GM19328 (cell line): ENCODE results near the gene TEX19.
"Not testable (repeated sequence)": the region's sequence is repeated elsewhere in the genome, so short reads cannot be mapped to it uniquely, and the experiment has no call there.

Experiments
- ATAC-seq: cut with Tn5 transposase; IDR thresholded peaks from one replicate; pipeline ENCODE4 v1.9.1; 2021; ENCODE audit warnings: mild to moderate bottlenecking, moderate library complexity; ENCODE audit not compliant: unreplicated experiment

The TEX19 gene

DNA sequence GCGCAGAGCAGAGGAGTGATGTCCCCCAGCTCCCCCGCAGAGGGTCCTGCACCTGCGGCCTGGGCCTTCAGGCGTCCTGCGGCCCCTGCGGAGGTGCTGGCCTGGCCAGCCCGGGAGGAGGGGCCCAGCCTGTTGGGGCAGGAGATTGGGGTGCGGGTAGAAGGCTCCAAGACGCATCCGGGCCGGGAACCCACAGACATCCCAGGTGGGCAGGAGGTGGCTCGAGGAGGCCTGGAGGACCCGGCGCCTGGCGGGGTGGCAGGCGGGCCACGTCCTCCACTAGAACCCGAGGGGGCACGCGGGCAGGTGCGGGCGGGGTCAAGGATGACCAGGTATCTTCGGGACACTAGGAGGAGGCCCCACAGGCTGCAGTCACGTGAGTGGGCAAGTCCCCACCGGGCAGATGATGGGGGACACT is 24.8 kb upstream of the TEX19 start:
- ATAC-seq, result no peak

DNA sequence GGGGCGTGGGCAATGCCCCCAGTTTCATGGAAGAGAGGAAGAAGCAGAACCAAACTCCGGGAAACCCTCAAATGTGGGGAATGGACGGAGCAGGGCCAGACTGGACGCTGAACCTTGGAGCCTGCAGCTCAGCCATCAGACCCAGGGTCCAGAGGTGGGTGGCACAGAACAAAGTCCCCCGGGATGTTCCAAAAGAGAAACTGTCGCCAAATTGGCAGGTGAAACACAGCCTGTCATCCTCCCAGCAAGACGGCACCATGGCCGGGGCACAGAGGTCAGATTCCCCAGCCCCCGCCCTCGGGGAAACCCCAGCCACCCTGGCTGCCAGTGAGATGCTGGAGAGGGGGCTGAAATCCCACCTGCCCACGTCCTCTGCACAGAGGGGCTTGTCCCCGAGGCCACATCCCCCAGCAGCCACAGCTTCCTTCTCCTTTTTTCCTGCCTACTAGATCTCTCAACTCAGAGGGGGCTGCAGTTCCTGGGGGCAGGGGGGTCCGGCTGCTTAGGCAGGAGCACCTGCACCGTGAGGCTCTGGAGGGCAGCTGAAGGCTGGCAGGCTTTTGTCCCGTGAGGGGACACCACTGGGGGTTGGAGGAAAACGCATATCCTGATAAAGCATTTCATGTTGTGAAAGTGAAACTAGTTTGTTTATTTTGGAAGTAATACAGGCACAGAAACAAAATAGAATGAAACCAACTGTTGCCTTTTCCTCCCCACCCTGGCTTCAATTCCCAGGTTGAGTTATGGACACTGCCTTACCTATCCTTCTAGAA is 24.2 kb upstream of the TEX19 start:
- ATAC-seq, result no peak

DNA sequence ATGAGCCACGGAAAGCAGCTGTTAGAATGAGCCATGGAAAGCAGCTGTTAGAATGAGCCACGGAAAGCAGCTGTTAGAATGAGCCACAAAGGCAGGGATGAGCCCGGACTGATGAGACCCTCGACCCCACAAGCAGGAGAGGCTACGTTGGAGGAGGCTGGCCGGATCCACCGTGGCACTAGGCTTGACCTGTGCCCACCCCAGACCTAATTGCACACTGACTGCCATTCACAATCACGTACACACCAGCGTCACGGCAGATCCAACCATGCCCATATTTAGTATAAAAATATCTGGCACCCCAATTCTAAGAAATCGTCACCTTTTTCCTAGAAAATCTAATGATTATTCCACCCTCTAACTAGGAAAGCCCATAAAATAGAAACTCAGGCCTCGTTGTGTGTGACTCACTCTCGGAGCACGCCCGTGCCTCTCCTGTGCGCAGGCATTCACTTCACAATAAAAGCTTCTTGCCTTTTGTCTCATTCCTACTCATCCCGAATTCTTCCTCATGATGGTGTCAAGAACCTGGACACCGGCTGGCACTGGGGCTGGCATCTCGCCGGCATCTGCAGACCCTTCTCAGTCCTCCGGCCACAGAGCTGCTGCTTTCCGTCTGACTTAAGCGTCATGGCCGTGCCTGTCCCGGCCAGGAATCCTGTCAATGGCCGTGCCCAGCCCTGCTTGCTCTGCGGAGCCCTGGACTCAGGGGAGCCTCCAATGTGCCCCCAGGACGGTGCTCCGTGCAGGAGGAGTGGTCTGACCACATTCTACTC is 20.0 kb upstream of the TEX19 start:
- no peak for ATAC-seq

DNA sequence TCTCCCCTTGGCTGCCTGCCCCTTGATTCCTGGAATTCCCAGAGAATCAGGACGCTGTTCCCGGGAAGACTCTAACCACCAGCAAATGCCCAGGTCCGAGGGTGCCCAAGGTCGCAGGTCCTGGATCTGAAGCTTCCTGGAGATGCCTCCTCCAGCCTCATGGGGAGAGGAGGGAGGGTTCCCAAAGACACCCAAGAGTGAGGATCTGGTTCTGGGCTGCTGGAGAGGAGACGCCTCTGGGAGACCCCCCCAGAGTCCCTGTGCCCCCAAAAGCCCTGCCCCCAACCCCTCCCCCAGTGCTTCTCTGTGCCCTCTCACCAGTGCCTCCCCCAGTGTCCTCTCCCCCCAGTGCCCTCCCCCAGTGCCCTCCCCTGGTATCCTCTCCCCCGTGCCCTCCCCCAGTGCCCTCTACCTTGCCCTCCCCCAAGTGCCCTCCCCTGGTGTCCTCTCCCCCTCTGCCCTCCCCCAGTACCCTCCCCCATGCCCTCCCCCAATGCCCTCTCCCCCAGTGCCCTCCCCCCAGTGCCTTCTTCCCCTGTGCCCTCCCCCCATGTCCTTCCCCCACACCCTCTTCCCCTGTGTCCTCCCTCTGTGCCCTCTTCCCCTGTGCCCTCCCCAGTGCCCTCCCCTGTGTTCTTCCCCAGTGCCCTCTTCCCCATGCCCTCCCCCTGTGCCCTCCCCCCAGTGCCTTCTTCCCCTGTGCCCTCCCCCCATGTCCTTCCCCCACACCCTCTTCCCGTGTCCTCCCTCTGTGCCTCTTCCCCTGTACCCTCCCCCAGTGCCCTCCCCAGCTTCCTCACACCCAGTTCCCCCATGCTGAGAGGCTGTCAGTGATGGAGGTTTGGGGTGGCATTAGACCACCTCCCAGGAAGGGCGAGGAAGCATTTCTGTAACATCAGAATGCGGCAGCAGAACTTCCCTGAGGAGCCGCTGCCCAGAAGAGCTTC is 19.1 kb upstream of the TEX19 start:
- no peak for ATAC-seq

DNA sequence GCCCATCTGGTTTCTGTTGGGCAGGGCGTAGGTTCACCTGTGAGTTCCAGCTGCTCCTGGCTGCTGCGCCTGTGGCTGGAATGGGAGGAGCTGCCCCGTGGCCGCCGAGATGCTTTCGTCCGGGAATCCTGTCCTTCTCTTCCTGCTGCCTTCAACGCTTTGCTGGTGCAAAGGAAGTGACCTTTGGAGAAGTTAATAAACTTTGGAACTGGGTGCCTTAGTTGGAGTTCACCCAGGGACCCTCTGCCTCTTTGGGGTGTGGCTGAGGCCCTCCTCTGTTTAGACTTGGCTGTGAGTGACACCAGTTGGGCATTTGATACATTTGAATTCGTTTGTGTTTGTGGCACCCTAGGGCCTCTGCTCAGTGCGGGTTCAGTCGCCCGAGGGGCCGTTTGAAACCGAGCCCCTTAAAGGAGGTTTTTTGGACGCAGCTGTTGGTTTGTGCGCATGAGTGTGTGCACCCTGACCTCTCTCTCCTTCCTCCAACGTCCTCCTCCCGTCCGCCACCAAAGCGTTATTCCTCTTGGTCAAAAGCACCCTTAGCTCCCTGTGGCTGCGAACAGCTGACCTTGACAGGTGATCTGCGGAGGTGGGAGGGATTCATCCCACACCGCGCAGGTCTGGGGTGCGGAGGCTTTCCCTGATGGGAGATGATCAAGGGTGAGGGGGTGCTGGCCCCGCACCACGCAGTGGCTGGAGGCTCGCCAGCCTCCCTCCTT is 16.5 kb upstream of the TEX19 start:
- ATAC-seq, result no peak

DNA sequence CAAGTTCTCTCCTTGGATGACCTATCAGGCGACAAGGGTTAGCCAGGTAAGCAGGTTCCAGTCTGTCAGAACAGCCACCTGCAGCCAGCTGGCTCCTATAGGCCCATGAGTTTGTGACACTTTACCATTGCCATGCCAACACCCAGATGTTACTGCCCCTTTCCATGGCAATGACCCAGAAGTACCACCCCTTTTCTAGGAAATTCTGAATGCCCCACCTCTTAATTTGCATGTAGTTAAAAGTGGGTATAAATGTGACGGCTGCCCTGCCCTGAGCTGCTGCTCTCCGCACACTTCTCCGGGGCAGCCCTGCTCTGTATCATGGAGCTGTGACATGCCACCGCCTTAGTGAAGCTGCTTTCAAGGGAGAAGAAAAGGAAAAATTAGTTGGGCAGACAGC is 15.5 kb upstream of the TEX19 start:
- no peak for ATAC-seq

DNA sequence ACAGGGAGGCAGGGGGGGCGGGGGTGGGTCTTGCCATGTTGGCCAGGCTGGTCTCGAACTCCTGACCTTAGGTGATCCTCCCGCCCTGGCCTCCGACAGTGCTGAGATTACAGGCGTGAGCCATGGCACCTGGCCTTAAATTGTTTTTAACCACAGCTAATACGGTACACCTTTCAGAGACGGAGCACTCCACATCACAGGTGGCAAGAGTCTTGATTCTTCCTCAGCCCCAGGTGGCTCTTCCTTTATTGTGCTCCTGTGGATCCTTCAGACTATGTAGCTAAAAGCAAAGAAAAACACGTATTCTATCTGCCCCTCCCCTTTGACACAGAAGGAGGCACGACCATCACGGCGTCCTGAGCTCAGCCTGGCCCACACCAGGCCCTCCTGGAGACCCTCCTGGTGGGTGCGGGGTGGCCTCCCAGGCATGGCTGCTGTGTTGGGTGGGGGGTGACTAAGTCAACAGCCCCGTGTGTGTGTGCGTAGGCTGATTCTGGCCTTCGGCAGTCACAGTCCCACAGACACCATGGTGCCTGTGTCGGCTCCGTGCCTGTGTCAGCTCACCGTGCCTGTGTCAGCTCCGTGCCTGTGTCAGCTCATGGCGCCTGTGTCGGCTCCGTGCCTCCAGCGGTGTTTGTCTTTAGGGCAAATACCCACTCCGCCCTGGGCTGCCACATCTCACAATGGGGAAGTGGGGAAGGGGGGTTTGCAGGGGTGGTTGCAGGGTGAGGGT is 14.7 kb upstream of the TEX19 start:
- no peak for ATAC-seq

DNA sequence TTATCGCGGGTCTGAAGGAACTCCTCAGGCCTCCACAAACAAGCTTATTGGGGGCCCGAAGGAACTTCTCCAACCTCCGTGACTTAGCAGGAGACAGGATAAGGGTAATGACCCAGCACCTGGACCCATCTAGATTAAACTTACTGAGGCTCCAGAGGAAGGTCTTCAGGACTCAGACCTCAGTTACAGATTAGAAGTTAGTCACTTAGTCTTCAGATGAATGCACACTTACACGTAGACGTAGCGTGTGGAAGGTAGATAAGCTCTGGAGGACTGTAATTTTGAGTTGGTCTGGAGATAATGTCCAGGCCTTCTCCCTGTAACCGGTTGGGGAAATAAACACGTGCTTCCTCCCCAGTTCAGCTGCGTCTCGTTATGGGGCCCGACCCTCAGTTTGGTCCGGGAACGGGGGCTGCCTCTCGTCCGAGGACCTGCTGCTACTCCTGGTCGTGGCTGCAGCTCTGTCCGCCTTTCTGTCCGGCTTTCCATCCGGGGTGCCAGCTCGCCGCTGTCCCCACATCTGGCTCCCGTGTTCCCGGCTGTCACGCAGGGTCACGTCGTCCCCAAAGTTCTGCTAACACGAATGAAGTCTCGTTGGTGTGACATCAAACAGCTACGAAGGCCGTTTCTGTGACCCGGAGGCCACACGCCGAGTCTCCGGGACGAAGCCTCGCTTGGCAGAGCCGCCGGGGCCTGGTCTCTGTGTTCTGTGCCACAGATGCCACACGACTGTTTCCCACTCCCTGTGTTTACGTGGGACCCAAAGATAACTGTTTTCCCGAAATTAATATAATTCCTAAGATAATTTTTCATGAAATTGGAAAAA is 13.7 kb upstream of the TEX19 start:
- ATAC-seq, result no peak

DNA sequence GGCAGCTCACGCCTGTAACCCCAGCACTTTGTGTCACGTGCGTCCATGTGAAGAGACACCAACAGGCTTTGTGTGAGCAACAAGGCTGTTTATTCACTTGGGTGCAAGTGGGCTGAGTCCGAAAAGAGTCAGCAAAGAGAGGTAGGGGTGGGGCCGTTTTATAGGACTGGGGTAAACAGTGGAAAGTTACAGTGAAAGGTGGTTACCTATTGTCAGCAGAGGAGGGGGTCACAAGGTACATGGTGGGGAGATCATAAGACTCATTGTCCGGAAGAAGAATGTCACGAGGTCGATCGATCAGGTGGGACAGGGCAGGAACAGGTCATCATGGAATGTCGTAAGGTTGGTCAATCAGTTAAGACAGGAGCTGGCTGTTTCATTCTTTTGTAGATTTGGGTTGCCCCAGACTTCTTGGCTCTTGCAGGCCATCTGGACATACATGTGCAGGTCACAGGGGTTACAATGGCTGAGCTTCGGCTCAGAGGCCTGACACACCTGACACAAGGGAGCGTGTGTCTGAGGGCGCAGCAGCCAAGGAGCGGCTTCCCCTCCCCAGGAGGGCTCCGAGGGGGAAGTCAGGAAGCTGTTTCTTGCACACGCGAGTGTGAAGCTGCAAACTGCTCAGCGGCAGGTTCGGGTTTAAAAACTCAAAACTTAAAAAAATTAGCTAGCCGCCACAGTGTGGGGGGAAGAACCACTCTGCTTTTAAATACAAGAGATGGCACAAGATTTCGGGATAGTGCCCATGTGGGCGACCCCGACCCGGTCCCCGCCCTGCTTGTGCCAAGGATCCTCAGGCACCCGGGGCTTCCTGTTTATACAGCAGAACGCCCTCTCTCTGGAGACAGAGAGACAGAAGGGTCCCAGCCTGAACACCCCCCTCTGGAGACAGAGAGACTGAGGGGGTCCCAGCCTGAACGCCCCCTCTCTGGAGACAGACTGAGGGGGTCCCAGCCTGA is 12.4 kb upstream of the TEX19 start:
- ATAC-seq, result no peak

DNA sequence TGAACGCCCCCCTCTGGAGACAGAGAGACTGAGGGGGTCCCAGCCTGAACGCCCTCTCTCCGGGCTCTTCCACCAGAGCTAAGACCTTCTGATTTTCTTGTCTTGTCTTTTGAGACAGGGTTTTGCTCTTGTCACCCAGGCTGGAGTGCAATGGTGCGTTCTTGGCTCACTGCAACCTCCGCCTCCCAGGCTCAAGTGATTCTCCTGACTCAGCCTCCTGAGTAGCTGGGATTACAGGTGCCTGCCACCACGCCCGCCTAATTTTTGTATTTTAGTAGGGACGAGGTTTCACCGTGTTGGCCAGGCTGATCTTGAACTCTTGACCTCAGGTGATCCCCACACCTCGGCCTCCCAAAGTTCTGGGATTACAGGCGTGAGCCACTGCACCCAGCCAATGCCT is 11.1 kb upstream of the TEX19 start:
- not testable (repeated sequence) for ATAC-seq

DNA sequence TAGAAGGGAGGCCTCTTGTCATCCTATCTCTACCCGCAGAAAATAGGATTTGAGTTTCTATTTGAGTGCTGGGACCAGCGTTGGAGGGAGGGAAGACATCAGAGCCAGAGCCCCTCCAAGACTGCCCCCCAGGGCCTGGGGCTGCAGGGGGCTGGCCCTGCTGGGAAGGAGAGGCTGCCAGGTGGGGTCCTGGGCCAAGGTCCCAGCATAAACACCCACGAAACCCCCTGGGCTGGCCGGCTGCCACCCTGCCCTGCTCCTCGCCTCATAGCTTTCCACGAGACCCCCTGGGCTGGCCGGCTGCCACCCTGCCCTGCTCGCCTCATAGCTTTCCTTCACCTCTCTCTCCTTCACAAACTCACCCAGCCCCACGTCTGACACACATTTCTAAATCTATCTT is 10.6 kb upstream of the TEX19 start:
- no peak for ATAC-seq

DNA sequence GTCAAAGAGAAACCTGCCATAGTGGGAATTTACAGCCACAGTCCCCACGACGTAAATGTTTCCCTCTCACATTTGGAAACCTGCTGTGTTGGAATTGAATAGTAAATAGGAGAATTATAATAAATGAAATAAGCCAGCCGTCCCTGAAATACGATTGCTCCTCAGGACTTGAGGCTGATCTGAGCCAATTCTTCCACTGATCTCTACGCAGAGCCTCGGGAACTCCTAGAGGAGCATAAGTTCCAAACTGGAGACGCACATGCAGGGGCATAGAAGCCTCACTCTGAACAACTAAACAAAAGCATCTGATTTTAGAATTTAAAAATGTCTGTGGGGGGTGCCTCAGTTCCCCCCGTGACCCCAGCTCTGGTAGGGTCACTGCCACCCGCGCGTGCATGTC is 10.2 kb upstream of the TEX19 start:
- ATAC-seq, result no peak

DNA sequence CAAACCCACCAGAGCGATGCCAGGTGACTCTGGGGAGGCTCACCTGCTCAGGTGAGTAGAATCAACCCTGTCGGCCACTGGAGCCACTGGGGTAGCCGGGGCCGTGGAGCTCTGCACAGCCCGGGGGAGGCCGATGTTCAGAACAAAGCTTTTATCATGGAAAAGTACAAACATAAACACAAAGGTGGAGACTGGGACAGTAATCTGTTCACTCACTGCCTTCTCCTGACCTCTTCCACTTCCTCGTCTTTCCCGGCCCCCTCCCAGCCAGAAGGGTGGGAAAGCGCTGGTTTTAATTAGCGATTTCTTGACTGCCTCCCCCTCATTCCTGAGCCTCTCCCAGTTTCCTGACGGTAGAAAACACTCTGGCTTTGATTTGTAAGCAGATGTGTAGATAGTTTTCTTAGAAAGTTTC is 9.8 kb upstream of the TEX19 start:
- no peak for ATAC-seq

DNA sequence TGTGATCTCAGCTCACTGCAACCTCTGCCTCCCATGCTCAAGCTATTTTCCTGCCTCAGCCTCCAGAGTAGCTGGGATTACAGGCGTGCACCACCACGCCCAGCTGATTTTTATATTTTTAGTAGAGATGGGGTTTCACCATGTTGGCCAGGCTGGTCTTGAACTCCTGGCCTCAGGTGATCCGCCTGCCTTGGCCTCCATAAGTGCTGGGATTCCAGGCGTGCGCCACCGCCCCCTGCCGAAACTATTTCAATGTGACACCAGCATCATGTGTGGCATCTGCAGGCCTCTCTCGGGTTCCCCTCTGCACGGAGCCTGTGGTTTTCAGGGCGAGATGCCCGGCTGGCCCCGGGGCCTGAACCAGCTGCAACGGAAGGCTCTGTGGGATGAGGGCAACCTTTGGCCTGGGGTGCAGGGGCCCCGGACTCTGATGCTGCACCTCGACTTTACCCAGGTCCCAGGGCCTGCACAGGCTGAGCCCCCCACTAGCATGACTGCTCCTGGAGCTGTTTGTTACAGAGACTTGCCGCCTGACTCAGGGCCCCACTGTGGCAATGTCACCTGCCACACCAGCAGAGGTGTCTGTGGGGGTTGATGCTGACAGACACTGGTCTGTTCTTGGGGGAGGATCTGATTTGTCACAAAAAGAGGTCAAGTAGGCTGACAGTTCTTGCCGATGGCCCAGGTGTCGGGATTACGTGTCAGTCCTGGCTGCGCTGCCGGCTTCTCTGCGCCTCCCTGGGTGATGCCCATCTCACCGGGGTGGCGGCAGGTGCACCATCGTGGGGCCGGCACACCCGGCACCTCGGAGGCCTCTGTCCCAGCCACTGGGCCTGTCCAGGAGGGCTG is 8.6 kb upstream of the TEX19 start:
- no peak for ATAC-seq

DNA sequence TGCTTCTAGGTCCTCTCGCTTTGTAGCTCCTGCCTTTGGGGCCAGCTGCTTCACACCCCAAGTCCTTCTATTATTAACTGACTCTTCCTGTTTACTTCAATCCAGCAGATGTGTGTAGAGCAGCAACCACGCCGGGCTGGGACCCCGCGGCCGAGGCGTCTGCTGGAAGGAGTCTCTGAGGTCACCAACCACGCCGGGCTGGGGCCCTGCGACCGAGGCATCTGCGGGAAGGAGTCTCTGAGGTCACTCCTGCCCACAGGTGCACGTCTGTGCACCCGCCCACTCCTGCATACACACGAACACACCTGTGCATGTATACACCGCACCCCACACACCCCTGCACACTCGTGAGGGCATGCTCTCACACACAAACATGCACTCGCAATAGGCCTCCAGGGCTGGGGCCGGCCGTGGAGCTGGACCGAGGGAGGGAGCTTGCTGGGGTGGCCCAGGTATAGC is 7.8 kb upstream of the TEX19 start:
- ATAC-seq, result no peak

DNA sequence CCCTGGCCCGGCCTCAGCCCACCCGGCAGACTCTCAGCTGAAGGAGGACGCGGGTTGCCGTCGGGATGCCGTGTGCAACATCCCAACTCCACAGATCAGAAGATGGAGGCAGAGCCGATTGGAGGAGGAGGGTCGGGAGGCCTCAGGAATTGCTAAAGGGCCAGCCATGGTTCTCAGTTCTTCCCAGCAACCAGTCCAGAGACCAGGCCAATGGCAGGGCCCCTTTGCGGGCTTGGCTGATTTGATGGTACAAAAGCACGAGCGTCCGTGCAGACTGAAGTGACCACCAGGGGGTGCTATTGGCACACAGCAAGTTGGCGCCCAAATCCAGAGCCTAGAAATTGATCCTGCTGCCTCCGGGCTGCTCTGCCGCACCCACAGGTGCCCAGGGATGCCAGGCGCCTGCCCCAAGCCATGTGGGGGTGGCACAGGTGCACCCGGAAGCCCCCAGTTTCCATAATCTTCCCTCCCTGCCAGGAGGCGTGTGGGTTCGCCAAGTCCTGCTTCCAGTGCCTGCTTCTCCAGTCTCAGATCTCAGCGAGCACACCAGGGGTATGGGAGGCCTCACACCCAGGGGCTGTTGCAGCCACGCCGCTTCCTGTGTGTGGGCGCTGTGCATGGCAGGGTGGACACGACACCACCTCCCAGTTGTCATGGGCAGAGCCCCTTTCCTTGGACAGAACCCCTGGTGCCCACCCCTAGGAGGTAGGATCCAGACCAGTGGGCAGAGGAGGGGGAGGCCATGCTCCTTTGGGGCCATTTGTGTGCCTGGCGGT is 7.1 kb upstream of the TEX19 start:
- no peak for ATAC-seq
